Stimulated activated effector memory CD8-positive, alpha-beta T cell treated with anti-CD3 and anti-CD28 coated beads, Interleukin-12 subunit alpha, Interleukin-12 subunit beta, amount 100 ng/mL, for 72 hours (primary cell): ENCODE measurements around the gene CR2.
"Not testable (repeated sequence)": the region's sequence is repeated elsewhere in the genome, so short reads cannot be mapped to it uniquely, and the experiment has no call there.

Source experiments
- ATAC-seq: fragments of 150-1000 bp; cut with Tn5 transposase; 2 replicates; pipeline ENCODE4 v1.10.0; 2021
- DNase-seq, 2 donors: peaks; one replicate each; pipeline ENCODE4 v3.0.0; 2021 to 2022; ENCODE audit warnings: low spot score in 2 of 2
- H3K27ac Mint-ChIP-seq: one replicate; pipeline ENCODE4 v1.8.0; 2022; ENCODE audit warnings: mild to moderate bottlenecking, mixed read lengths
- H3K36me3 Mint-ChIP-seq: one replicate; pipeline ENCODE4 v1.8.0; 2022; ENCODE audit warnings: mild to moderate bottlenecking, mixed read lengths
- H3K4me1 Mint-ChIP-seq: one replicate; pipeline ENCODE4 v1.8.0; 2022; ENCODE audit warnings: mixed read lengths
- H3K4me3 Mint-ChIP-seq: one replicate; pipeline ENCODE4 v1.8.0; 2022; ENCODE audit warnings: mild to moderate bottlenecking, mixed read lengths
- H3K9me3 Mint-ChIP-seq: one replicate; pipeline ENCODE4 v1.8.0; 2022; ENCODE audit warnings: mixed read lengths

The CR2 gene

DNA sequence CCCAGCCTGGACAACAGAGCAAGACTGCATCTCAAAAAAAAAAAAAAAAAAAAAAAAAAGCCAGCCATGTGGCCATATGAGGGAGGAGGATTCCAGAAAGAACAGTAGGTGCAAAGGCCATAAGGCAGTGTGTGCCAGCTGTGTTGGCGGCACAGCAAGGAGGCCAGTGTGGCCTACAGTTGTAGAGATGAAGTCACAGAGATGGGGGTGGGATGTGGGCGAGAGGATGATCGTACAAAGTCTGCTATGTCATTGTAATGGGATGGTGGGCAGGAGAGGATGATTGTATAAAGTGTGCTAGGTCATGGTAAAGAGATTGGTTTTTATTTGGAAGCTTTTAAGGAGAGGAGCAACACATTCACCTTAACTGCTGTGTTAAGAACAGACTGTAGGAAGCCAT, 32.1 kb downstream of the CR2 start:
- H3K4me3 Mint-ChIP-seq: no peak overlapping the region
- DNase-seq: no peak
- no peak for ATAC-seq
- H3K27ac Mint-ChIP-seq: no peak overlapping the region
- no peaks in the 10 kb centered on the region for H3K36me3 Mint-ChIP-seq
- no peaks in the 10 kb centered on the region for H3K9me3 Mint-ChIP-seq
- no peaks in the 10 kb centered on the region for H3K4me1 Mint-ChIP-seq

DNA sequence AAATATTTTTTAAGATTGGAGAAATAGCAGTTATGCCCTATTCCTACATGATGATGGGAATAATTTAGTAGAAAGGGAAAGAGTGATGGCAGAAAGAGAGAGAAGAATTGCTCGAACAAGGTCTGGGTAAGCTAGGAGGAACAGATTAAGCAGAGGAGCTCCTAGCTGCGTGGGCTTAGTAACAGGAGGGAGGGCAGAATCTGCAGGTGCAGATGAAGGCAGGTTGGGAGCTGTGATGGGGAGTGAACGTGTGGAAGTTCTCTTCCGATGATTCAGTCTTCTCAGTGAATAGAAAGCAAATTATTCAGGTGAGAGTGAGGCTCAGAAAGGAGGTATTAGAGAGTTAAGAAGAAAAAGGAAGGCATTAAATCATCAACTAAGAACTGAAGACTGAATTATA, 33.5 kb downstream of the CR2 start:
- DNase-seq (no peak), ATAC-seq (no peak)
- H3K4me1 Mint-ChIP-seq: no peaks in the 10 kb centered on the region
- no peak overlapping the region for H3K27ac Mint-ChIP-seq
- H3K9me3 Mint-ChIP-seq: no peaks in the 10 kb centered on the region
- no peaks in the 10 kb centered on the region for H3K36me3 Mint-ChIP-seq
- no peak overlapping the region for H3K4me3 Mint-ChIP-seq

DNA sequence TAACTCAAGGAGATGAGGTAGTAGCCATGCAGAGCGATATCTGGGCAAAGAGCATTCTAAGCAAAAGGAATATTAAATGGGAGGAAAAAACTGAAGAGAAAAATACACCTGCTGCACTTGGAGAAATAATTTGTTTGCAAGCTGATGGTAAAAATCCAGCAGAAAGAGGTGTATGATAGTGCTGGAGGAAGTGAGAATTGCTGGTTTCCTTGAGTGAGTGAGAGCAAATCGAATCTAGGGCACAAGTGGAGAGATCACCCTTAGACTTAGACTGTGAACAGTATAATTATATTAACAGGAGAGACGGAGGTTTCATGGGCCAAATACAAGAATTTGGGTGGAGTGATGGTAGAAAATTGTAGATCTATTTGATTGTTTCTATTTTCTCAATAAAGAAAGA, 39.1 kb downstream of the CR2 start:
- Mint-ChIP-seq H3K27ac (no peak overlapping the region), H3K9me3 (no peaks in the 10 kb centered on the region), H3K36me3 (no peaks in the 10 kb centered on the region), H3K4me1 (peaks cover 9% of the 10 kb centered on the region), H3K4me3 (no peak overlapping the region)
- ATAC-seq (no peak), DNase-seq (no peak)

DNA sequence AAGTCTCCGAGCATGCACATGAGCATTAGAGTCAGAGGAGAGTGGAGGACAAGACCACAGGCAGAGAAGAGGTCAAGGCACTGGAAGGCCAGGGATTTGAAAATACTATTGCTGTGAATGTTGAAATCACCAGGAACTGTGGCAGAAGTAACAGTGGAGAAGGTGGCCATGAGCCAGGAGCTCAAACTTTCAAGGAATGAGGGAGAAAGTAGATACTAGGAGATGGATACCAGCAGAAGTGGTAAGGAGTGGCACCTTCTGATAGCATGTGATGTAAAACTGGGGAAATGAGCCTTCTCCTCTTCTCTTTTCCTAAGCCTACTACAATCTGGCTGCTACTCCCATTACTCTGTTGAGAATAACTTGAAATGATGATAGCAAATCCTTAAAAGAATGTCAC, 40.0 kb downstream of the CR2 start:
- H3K4me3 Mint-ChIP-seq: no peak overlapping the region
- H3K36me3 Mint-ChIP-seq: no peaks in the 10 kb centered on the region
- peaks cover 9% of the 10 kb centered on the region for H3K4me1 Mint-ChIP-seq
- ATAC-seq: no peak
- no peak for DNase-seq
- H3K9me3 Mint-ChIP-seq: no peaks in the 10 kb centered on the region
- no peak overlapping the region for H3K27ac Mint-ChIP-seq

DNA sequence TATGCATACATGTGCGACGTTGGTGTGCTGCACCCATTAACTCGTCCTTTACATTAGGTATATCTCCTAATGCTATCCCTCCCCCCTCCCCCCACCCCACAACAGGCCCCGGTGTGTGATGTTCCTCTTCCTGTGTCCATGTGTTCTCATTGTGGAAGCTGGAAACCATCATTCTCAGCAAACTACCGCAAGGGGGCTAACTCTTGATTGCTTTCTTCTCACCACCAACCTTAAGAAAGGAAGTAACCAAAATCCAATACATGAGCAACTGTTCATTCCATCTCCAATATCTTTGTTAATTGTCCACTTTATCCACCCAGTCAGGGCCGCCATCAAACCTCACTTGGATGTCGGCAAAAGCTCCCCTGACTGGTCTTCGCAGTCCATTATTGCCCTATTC, 41.2 kb downstream of the CR2 start:
- not testable (repeated sequence) for H3K4me3 Mint-ChIP-seq, DNase-seq, H3K36me3 Mint-ChIP-seq, H3K27ac Mint-ChIP-seq, H3K9me3 Mint-ChIP-seq, ATAC-seq
- H3K4me1 Mint-ChIP-seq: peaks cover 15% of the 10 kb centered on the region

DNA sequence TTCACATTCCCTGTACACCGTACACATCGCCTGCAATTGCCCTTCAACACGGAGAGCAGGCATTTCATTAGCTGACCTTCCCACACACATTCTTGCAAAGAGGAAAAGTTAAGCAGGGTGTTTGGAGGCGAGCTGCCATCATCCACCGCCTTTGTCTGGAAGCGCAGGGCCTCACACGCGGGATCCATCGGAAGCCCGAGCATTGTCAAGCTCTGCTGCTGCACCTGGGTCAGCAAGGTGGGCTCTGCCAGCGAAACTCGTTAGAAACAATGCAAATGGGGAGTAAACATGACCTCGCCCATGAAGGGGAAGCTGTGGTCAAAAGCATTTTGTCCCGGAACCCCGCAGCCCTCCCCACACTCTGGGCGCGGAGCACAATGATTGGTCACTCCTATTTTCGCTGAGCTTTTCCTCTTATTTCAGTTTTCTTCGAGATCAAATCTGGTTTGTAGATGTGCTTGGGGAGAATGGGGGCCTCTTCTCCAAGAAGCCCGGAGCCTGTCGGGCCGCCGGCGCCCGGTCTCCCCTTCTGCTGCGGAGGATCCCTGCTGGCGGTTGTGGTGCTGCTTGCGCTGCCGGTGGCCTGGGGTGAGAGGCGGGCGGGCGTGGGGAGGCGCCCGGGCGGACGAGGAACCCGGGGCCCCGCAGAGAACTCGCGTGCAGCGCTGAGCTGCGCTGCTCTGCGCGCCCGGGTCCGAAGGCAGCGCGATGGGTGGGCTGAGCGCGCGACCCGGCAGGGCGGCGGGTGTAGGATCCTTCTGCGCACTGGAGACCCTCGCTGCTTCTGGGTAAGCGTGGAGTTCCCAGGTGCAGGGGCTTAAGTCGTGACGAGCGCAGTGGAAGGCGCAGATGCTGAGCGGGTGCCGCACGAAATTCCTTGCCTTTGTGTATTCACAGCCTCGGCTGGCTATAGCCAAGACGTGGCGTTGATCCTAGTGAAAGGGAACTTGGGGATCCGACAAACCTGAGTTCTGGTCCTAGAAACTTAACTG, 42.0 kb downstream of the CR2 start, which contains the start of gene CR1:
TSS of gene CR1 (plus strand) at position 357 of the 992 bp plus-strand sequence. CDS start at position 468, 111 bp downstream.
- ATAC-seq (peak; percentile 59), DNase-seq (no peak)
- Mint-ChIP-seq H3K4me3 (peak within 1 kb of the TSS; percentile 57), H3K36me3 (no peaks in the 10 kb centered on the region), H3K4me1 (peaks cover 15% of the 10 kb centered on the region), H3K9me3 (no peaks in the 10 kb centered on the region), H3K27ac (no peak within 1 kb of the TSS)

DNA sequence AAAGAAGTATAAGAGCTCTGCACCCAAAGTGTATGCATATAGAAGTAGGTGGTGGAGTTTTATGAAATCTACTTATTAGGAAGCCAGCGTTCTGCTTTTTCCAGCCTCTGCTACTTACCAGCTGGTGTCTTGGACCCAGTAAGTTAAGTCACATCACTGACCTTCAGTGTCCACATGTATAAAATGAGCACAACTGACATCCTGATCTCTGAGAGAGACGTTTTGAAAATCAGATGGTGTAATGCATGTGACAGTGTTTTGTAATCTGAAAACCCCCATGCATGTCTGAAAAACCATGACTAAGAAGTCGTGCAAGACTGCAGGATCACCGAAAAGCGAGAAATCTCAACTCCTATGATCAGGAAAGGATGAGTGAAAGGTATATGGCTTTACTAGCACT, 43.8 kb downstream of the CR2 start:
- H3K4me1 Mint-ChIP-seq: peaks cover 15% of the 10 kb centered on the region
- H3K27ac Mint-ChIP-seq: no peak overlapping the region
- no peak overlapping the region for H3K4me3 Mint-ChIP-seq
- H3K9me3 Mint-ChIP-seq: no peaks in the 10 kb centered on the region
- no peak for ATAC-seq
- DNase-seq: no peak
- H3K36me3 Mint-ChIP-seq: no peaks in the 10 kb centered on the region

DNA sequence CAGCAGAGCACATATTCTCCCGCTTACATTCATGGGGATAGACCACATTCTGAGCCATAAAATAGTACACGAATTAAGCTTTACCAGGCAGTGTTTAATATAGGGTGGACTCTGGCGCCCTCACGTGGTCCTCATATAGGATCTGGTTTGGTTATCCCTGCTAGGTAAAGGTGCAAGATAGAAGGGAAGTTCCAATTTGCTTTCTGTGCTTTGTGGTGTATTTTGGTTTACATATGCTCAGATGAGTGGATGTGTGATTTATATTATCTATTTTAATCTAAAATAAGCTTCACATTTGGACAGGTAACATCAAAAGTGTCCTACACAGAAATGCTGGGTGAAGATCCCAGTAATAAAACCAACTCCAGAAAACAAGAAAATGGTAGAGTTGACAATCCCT, 45.4 kb downstream of the CR2 start:
- Mint-ChIP-seq H3K4me3 (no peak overlapping the region), H3K36me3 (no peaks in the 10 kb centered on the region), H3K9me3 (no peaks in the 10 kb centered on the region), H3K27ac (no peak overlapping the region), H3K4me1 (peaks cover 15% of the 10 kb centered on the region)
- ATAC-seq (peak; percentile 70), DNase-seq (peak; percentile 17 to 63)

DNA sequence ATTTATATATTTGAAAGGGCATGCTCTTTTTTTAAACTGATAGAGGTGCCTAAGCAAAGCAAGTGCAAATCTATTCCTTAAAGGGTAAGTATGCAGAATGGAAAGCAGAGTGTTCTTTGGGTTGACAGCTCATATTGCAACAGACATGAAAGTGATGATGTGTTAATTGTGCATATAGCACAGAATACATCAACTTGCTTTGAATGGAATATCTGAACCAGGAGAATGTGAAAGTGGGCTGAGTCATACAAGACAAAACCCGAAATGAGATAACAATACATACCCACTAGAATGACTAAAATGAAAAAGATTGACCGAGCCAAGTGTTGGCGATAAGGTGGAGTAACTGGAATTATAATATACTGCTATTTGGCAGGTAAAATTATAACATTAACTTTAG, 46.2 kb downstream of the CR2 start:
- ATAC-seq (peak; percentile 90), DNase-seq (no peak)
- H3K4me1 Mint-ChIP-seq: peaks cover 15% of the 10 kb centered on the region
- no peak overlapping the region for H3K27ac Mint-ChIP-seq
- H3K9me3 Mint-ChIP-seq: no peaks in the 10 kb centered on the region
- no peaks in the 10 kb centered on the region for H3K36me3 Mint-ChIP-seq
- H3K4me3 Mint-ChIP-seq: no peak overlapping the region

DNA sequence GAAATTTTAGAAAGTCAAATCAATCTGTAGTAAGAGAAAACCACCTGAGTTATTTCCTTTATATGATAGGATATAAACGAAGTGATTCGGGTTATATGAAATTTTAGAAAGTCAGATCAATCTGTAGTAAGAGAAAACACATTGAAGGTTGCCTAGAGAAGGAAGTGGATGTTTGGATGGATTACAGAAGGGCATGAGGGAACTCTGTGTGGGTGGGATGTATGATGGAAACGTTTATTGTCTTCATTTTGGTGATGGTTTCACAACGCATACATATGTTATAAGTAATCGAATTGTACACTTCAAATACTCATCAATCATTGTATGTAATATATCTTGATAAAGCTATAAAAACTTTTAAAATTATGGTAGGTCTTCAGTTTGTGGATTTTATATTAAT, 46.9 kb downstream of the CR2 start:
- no peak for ATAC-seq
- H3K4me1 Mint-ChIP-seq: peaks cover 7% of the 10 kb centered on the region
- H3K36me3 Mint-ChIP-seq: no peaks in the 10 kb centered on the region
- no peak overlapping the region for H3K4me3 Mint-ChIP-seq
- no peak for DNase-seq
- no peaks in the 10 kb centered on the region for H3K9me3 Mint-ChIP-seq
- no peak overlapping the region for H3K27ac Mint-ChIP-seq

DNA sequence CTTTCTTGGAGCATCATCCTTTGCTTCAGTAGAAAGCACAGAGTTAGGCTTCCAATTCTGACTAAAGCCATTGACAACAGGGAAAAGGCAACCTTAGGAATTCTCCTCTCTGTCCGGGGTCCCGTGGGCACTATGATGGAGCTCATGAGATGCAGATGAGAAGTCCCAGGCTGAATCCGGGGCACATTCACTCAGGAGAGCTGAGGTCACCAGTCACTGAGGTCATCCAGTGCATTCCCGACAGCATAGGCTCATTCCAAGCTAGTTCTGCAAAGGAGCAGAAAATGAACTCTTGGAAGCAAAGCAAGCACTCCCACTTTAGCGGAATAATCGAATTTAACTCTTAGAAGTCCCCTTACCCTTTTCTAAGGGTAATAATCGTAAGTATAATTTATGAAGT, 48.6 kb downstream of the CR2 start:
- no peak overlapping the region for H3K27ac Mint-ChIP-seq
- no peak overlapping the region for H3K4me3 Mint-ChIP-seq
- H3K36me3 Mint-ChIP-seq: no peaks in the 10 kb centered on the region
- H3K9me3 Mint-ChIP-seq: no peaks in the 10 kb centered on the region
- H3K4me1 Mint-ChIP-seq: peaks cover 7% of the 10 kb centered on the region
- DNase-seq (no peak), ATAC-seq (no peak)

DNA sequence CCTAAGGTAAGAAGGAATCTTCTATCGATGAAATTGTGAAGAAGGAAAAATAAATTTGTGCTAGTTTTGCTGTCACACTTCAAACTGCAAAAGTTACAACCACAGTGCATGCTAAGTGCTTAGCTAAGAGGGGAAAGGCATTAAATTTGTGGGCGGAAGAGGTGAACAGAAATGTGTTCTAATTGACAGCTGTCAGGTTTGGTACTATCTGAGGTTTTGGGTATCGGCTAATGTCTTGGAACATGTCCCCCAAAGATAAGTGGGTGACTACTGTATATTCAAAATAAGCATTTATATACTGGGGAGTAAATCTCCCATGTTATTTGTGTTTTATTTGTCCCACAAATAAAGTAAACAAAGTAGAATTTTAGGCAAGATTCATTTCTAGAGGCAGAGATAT, 49.8 kb downstream of the CR2 start:
- Mint-ChIP-seq H3K36me3 (no peaks in the 10 kb centered on the region), H3K27ac (no peak overlapping the region), H3K9me3 (no peaks in the 10 kb centered on the region), H3K4me1 (peaks cover 7% of the 10 kb centered on the region), H3K4me3 (no peak overlapping the region)
- no peak for ATAC-seq
- DNase-seq: no peak

DNA sequence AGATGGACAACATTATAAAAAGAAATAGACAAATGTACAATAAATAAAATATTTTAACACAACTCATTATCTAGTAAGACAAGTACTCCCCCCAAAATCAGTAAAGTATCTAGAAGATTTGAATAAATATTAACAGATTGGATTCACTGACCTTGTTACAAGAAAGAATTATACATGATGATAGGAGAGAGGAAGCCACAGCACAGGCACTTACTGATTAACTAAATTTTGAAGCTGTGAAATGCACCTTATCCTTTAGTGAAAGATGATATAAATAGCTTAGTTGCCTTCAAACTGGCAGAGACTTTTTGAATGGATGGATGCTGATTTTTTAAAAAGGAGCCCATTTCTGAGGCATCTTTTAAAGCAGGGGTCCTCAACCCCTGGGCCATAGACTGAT, 50.3 kb downstream of the CR2 start:
- Mint-ChIP-seq H3K27ac (no peak overlapping the region), H3K4me1 (peaks cover 7% of the 10 kb centered on the region), H3K36me3 (no peaks in the 10 kb centered on the region), H3K9me3 (no peaks in the 10 kb centered on the region), H3K4me3 (no peak overlapping the region)
- ATAC-seq (no peak), DNase-seq (no peak)

DNA sequence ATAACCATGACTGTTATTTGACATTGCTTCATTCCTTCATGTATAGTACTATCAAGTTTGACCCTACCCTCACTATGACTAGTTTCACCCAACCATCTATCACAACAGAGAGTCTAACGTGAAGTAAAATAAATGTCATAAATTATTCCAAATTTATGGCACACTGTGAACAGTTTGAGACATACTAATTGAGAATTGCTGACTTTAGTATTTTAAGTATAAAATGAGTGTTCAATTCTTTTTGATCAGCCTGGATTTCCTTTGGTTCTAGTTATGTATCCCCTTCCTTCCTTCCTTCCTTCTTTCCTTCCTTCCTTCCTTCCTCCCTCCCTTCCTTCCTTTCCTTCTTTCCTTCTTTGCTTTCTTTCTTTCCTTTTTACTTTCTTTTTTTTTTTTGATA, 56.3 kb downstream of the CR2 start:
- DNase-seq (no peak), ATAC-seq (no peak)
- Mint-ChIP-seq H3K27ac (no peak overlapping the region), H3K4me3 (no peak overlapping the region), H3K36me3 (no peaks in the 10 kb centered on the region), H3K9me3 (no peaks in the 10 kb centered on the region), H3K4me1 (no peaks in the 10 kb centered on the region)

DNA sequence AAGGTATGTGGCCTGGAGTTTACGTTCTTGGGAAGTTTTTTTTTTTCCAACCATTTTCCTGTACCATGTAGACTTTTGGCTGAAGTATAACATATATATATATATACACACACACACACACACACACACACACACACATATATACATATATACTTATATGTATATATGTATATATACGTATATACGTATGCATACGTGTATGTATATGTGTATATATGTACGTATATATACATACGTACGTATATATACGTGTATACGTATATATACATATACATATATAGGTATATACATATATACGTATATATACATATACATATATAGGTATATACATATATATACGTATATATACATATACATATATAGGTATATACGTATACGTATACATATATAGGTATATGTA, 60.8 kb downstream of the CR2 start:
- no peaks in the 10 kb centered on the region for H3K9me3 Mint-ChIP-seq
- ATAC-seq: no peak
- H3K4me3 Mint-ChIP-seq: no peak overlapping the region
- H3K4me1 Mint-ChIP-seq: no peaks in the 10 kb centered on the region
- H3K36me3 Mint-ChIP-seq: no peaks in the 10 kb centered on the region
- DNase-seq: no peak
- no peak overlapping the region for H3K27ac Mint-ChIP-seq

DNA sequence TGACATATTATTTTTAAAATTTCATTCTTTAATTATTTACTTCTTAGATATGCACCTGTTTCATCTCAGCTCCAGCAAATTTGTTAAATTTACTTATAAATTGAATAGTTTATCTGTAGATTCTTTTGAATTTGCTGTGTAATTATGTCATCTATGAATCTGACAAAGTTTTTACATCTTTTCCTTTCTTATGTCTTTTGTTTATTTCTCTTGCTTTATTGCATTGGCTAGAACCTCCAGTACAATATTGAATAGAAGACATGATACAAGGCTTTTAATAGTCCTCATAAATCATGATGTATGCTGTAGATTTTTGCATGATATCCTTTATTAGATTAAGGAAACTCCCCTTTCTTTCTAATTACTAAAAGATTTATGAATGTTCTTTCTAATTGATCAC, 62.6 kb downstream of the CR2 start:
- no peak for ATAC-seq

More for the DNA sequence above, 62.6 kb downstream of the CR2 start:
- H3K4me3 Mint-ChIP-seq: no peak overlapping the region
- no peak for DNase-seq
- no peaks in the 10 kb centered on the region for H3K9me3 Mint-ChIP-seq
- no peaks in the 10 kb centered on the region for H3K4me1 Mint-ChIP-seq
- no peaks in the 10 kb centered on the region for H3K36me3 Mint-ChIP-seq
- H3K27ac Mint-ChIP-seq: no peak overlapping the region
